SK-N-SH treated with all-trans-retinoic acid at 6 μM for 48 hours (cell line): ENCODE data around the gene TMEM54.

Source experiments
- ARNTL ChIP-seq: fragments of 450-650 bp; formaldehyde crosslinking; IDR thresholded peaks from 2 replicates; pipeline ENCODE4 v1.5.0; 2020; ENCODE audit warnings: low read depth, mild to moderate bottlenecking, moderate library complexity, borderline replicate concordance
- CREB5 ChIP-seq: fragments of 250-450 bp; sonication (Bioruptor Pico); IDR thresholded peaks from 2 replicates; pipeline ENCODE4 v1.5.1; 2020; ENCODE audit warnings: low read depth, mild to moderate bottlenecking, moderate library complexity
- ESRRG ChIP-seq: fragments of 250-450 bp; sonication (Bioruptor Pico); IDR thresholded peaks from 2 replicates; pipeline ENCODE4 v1.6.1; 2021; ENCODE audit warnings: mild to moderate bottlenecking
- ISL1 ChIP-seq: fragments of 250-450 bp; sonication (Bioruptor Pico); IDR thresholded peaks from 2 replicates; pipeline ENCODE4 v2.1.2; 2022; ENCODE audit warnings: mild to moderate bottlenecking, moderate library complexity
- PPARA ChIP-seq: fragments of 250-450 bp; sonication (Bioruptor Pico); IDR thresholded peaks from 2 replicates; pipeline ENCODE4 v1.5.0; 2020; ENCODE audit warnings: mild to moderate bottlenecking, borderline replicate concordance
- SNAI2 ChIP-seq: fragments of 250-450 bp; sonication (Bioruptor Pico); IDR thresholded peaks from 2 replicates; pipeline ENCODE4 v1.5.0; 2020; ENCODE audit warnings: mild to moderate bottlenecking, moderate library complexity
- TOX ChIP-seq: fragments of 250-450 bp; sonication (Bioruptor Pico); IDR thresholded peaks from 2 replicates; pipeline ENCODE4 v1.8.0; 2021; ENCODE audit warnings: mild to moderate bottlenecking, moderate library complexity, borderline replicate concordance
- ZC3H10 ChIP-seq: fragments of 250-450 bp; sonication (Bioruptor Pico); IDR thresholded peaks from 2 replicates; pipeline ENCODE4 v1.5.1; 2021; ENCODE audit warnings: mild to moderate bottlenecking, moderate library complexity
- ZFP3 ChIP-seq: fragments of 250-450 bp; sonication (Bioruptor Pico); IDR thresholded peaks from 2 replicates; pipeline ENCODE4 v1.5.0; 2020; ENCODE audit warnings: mild to moderate bottlenecking, moderate library complexity
- ZFP30 ChIP-seq: fragments of 450-650 bp; formaldehyde crosslinking; IDR thresholded peaks from 2 replicates; pipeline ENCODE4 v1.5.0; 2022; ENCODE audit warnings: mild to moderate bottlenecking, moderate library complexity
- TF ChIP-seq, protein P1 (sequence below): fragments of 250-450 bp; sonication (Bioruptor Pico); IDR thresholded peaks from 2 replicates; pipeline ENCODE4 v1.8.0; 2021; ENCODE audit warnings: low read depth, mild to moderate bottlenecking, moderate library complexity, borderline replicate concordance
- TF ChIP-seq, protein P2 (sequence below): fragments of 250-450 bp; sonication (Bioruptor Pico); IDR thresholded peaks from 2 replicates; pipeline ENCODE4 v1.8.0; 2020; ENCODE audit warnings: mild to moderate bottlenecking, moderate library complexity, borderline replicate concordance
- TF ChIP-seq, protein P3 (sequence below): fragments of 250-450 bp; sonication (Bioruptor Pico); IDR thresholded peaks from 2 replicates; pipeline ENCODE4 v1.5.1; 2021; ENCODE audit warnings: mild to moderate bottlenecking, moderate library complexity

GRCh38 chr1:32918179-32918578, 17.0 kb upstream of the TMEM54 start:
- no peak for TF ChIP-seq ZC3H10
- no peak for TF ChIP-seq SNAI2 (CRISPR knock-in tag)
- no peak for TF ChIP-seq ARNTL (CRISPR knock-in tag)
- no peak for TF ChIP-seq TOX (CRISPR knock-in tag)
- TF ChIP-seq, protein P1, sequence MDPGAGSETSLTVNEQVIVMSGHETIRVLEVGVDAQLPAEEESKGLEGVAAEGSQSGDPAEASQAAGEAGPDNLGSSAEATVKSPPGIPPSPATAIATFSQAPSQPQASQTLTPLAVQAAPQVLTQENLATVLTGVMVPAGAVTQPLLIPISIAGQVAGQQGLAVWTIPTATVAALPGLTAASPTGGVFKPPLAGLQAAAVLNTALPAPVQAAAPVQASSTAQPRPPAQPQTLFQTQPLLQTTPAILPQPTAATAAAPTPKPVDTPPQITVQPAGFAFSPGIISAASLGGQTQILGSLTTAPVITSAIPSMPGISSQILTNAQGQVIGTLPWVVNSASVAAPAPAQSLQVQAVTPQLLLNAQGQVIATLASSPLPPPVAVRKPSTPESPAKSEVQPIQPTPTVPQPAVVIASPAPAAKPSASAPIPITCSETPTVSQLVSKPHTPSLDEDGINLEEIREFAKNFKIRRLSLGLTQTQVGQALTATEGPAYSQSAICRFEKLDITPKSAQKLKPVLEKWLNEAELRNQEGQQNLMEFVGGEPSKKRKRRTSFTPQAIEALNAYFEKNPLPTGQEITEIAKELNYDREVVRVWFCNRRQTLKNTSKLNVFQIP (CRISPR knock-in tag): no peak
- TF ChIP-seq, protein P2, sequence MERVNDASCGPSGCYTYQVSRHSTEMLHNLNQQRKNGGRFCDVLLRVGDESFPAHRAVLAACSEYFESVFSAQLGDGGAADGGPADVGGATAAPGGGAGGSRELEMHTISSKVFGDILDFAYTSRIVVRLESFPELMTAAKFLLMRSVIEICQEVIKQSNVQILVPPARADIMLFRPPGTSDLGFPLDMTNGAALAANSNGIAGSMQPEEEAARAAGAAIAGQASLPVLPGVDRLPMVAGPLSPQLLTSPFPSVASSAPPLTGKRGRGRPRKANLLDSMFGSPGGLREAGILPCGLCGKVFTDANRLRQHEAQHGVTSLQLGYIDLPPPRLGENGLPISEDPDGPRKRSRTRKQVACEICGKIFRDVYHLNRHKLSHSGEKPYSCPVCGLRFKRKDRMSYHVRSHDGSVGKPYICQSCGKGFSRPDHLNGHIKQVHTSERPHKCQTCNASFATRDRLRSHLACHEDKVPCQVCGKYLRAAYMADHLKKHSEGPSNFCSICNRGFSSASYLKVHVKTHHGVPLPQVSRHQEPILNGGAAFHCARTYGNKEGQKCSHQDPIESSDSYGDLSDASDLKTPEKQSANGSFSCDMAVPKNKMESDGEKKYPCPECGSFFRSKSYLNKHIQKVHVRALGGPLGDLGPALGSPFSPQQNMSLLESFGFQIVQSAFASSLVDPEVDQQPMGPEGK (CRISPR knock-in tag): no peak
- TF ChIP-seq PPARA (CRISPR knock-in tag): no peak
- no peak for TF ChIP-seq ZFP3
- no peak for TF ChIP-seq ZFP30
- no peak for TF ChIP-seq CREB5 (CRISPR knock-in tag)
- TF ChIP-seq ISL1 (CRISPR knock-in tag): no peak
- TF ChIP-seq ESRRG (CRISPR knock-in tag): no peak
- TF ChIP-seq, protein P3, sequence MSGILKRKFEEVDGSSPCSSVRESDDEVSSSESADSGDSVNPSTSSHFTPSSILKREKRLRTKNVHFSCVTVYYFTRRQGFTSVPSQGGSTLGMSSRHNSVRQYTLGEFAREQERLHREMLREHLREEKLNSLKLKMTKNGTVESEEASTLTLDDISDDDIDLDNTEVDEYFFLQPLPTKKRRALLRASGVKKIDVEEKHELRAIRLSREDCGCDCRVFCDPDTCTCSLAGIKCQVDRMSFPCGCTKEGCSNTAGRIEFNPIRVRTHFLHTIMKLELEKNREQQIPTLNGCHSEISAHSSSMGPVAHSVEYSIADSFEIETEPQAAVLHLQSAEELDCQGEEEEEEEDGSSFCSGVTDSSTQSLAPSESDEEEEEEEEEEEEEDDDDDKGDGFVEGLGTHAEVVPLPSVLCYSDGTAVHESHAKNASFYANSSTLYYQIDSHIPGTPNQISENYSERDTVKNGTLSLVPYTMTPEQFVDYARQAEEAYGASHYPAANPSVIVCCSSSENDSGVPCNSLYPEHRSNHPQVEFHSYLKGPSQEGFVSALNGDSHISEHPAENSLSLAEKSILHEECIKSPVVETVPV (CRISPR knock-in tag): no peak
